Posterior cingulate gyrus (tissue), 11 donors: ENCODE measurements around the gene TAMM41.
"Not testable (repeated sequence)": the region's sequence is repeated elsewhere in the genome, so short reads cannot be mapped to it uniquely, and the experiment has no call there.

Experiments
- DNase-seq, 10 donors: peaks; one replicate each; pipeline versions ENCODE4 v3.0.0 to v3.0.0-alpha.2; 2020 to 2021; ENCODE audit warnings: mixed read lengths in 3 of 10
- intact Hi-C: fragments of 100-400 bp; cut with DNase I; formaldehyde crosslinking; loops from one replicate; pipeline ENCODE4 v1.15.1; 2023

TAMM41 gene, protein sequence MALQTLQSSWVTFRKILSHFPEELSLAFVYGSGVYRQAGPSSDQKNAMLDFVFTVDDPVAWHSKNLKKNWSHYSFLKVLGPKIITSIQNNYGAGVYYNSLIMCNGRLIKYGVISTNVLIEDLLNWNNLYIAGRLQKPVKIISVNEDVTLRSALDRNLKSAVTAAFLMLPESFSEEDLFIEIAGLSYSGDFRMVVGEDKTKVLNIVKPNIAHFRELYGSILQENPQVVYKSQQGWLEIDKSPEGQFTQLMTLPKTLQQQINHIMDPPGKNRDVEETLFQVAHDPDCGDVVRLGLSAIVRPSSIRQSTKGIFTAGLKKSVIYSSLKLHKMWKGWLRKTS

DNA sequence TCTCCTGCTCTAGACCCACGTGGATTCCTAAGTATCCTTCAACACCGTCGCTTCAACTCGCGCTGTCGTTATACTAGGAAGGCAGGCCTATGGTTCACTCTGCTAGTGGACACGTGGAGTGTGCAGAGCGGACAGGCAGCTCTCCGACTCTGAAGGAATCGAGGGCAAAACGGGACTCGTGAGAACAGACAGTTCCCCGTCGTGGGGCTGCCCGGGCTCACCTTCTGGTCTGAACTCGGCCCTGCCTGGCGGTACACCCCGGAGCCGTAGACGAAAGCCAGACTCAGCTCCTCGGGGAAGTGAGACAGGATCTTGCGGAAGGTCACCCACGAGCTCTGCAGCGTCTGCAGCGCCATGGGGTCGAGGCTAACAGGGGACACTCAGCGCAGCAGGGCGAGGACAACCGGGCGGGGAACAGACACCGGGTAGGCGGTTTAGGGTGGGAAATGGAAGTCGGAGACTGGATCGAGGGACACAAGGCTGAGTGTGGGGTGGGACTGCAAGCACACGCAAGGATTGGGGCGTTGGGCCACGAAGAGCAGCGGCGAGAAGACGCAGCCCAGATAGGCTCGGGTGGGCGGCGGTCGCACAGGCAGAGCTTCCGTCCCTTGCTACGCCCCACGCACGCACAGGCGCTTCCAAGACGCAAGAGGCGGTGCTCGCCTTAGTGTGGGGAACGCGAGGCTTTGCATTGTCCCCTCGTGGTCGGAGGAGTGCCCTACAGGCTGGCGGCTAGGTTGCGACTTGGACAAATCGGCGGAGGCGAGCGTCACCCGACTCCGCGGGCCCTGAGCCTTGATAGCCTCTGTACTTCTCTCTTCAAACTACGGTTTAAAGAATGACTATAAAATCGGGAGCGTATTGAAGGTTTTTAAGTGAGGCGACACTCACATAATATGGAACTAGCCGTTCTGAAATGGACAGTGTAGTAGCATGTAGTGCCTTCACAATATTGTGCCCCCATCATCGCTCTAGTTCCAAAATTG, at the start of gene TAMM41:
TSS of gene TAMM41 (minus strand) at position 605 of the 986 bp plus-strand sequence. CDS start at position 356, 249 bp downstream.
- DNase-seq, result peak; percentile 85 to 99 (median 94)
- intact Hi-C loops, result loop anchor here (5.0 to 10.0 kb wide), 3 partner anchors 129 to 638 kb away; partner anchors contain the start of gene TSEN2

DNA sequence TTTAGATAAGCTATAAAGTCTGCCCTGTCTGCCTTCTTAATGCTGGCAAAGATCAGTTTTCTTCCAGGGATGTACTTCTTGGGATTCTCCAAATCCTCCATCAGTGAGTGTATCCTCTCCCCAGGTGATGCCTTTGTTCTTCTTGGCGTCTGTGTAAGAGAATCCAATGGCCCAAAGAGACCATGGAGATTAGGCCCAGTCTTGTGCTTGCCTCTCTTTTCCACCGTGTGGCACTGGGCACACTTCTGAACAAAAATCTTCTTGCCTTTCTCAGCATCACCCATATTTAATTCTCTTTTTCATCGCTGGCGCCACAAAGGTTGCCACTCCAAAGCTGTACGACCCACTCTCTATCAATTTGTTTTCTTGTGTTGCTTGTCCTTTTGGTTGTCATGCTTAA, 32.2 kb upstream of the TAMM41 start:
- DNase-seq, result no peak
- intact Hi-C loops, result no loop called here

DNA sequence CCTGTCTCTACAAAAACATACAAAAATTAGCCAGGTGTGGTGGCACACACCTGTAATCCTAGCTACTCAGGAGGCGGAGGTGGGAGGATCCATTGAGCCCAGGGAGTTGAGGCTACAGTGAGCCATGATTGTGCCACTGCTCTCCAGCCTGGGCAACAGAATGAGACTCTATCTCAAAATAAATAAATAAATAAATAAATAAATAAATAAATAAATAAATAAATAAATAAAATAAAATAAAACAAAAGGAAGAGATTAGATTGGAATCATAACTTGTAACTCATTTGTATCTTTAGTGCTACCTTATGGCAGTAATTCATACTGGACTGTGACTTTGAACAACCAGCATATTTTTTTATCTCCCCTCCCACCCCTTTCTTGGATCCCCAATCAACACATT, 28.0 kb upstream of the TAMM41 start:
- intact Hi-C loops, DNase-seq: not testable (repeated sequence)

DNA sequence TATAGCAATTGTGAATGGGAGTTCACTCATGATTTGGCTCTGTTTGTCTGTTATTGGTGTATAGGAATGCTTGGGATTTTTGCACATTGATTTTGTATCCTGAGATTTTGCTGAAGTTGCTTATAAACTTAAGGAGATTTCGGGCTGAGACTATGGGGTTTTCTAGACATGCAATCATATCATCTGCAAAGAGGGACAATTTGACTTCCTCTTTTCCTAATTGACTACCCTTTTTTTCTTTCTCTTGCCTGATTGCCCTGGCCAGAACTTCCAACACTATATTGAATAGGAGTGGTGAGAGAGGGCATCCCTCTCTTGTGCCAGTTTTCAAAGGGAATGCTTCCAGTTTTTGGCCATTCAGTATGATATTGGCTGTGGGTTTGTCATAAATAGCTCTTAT, 17.1 kb upstream of the TAMM41 start:
- intact Hi-C loops, DNase-seq: not testable (repeated sequence)

DNA sequence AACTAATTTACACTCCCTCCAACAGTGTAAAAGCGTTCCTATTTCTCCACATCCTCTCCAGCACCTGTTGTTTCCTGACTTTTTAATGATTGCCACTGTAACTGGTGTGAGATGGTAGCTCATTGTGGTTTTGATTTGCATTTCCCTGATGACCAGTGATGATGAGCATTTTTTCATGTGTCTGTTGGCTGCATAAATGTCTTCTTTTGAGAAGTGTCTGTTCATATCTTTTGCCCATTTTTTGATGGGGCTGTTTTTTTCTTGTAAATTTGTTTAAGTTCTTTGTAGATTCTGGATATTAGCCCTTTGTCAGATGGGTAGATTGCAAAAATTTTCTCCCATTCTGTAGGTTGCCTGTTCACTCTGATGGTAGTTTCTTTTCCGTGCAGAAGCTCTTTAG, 15.9 kb upstream of the TAMM41 start:
- intact Hi-C loops, DNase-seq: not testable (repeated sequence)

DNA sequence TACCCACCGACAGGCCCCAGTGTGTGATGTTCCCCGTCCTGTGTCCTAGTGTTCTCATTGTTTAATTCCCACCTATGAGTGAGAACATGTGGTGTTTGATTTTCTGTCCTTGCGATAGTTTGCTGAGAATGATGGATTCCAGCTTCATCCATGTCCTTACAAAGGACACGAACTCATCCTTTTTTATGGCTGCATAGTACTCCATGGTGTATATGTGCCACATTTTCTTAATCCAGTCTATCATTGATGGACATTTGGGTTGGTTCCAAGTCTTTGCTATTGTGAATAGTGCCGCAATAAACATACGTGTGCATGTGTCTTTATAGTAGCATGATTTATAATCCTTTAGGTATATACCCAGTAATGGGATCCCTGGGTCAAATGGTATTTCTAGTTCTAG, 15.5 kb upstream of the TAMM41 start:
- DNase-seq, intact Hi-C loops: not testable (repeated sequence)

DNA sequence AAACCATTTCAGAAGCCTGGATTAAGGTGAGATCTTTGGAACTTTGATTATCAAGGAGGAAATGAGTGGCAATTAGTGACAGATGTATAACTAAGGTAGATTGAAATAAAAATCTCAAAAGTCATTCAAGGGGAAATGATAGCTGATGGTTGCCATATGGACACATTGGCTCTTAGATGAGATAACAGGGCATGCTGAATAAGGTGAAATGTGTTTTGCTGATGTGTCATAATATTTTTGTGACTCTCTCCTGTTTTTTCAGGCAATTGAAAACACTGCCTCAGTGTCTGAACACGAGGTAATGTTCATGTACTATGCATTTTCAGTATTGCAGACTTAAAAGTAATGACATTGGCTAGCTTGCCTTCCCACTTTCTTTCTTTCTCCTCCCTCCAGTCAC, 13.5 kb upstream of the TAMM41 start:
- DNase-seq, intact Hi-C loops: not testable (repeated sequence)

DNA sequence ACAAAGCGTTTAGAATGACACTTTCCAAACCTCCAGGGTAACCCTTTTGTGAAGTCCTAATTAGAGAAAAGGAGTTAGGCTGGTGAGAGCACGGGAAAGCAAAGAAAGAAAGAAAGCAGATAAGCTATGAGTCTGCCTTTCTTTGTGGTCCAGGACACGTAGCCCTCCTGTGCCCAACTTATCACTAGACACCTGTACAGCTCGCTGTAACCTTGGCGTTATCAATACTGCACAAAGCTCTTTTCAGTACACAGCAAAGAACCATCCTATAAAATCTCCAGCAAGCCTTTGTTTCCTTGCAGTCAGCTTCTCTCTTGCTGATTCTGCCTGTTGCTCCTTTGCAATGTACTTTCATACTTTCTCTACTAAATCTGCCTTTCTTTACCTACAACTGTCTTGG, 6.8 kb upstream of the TAMM41 start:
- intact Hi-C loops, result no loop called here
- DNase-seq, result no peak

DNA sequence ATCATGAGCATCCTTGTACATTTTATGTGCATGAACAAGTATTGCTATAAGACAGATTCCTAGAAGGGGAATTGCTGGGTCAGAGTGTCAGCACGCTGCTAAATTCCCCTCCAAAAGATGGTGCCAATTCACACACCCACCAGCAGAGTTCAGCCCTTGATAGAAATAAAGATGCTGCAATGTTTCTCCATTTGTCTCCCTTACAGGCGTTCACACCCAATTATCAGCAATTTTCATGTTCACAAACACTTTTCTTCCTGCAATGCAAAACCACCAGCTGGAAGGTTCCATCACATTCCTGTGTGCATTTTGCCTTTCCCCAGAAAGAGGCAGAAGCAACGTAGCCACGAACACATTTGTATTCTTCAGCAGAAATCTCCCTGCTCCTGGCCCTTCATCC, 3.3 kb upstream of the TAMM41 start:
- intact Hi-C loops, result no loop called here
- no peak for DNase-seq

DNA sequence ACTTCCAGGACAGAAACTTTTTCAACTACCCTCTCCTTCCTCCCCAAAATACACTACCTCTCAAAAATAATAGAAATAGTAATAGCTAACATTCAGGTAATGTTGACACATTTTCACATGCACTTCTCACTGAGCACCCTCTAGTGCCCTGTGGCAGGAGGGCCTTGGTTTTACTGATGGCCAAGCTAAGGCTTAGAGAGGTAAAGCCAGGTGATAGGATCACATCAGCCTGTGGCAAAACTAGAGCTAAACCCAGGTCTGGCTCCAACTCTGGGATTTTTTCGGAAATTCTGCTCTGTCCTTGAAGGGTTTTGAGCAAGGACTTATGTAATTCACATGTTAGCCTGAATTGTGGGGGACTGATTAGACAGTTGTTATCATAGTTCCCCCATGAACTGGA, 922 bp upstream of the TAMM41 start:
- intact Hi-C loops, result loop anchor here (5.0 to 10.0 kb wide), 3 partner anchors 130 to 637 kb away; partner anchors contain the start of gene TSEN2
- DNase-seq, result no peak

DNA sequence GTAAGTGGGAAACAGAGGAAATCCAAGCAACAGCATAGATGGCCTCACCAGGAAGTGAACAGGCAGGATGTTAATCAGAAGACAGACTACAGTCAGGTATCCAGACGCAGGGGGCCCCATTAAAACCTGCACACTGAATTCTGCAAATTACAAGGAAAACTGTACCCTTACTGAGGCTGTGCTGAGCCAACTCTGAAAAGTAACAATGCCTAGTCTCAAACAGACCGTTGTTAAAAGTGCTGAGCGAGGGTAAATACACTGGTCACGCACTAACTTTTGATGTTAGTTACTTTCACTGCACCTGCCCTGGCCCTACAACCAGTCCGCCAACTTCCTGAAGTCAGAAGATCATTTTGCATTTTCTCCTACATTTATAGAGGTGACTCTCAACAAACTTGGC, 1.0 kb downstream of the TAMM41 start:
- intact Hi-C loops, result loop anchor here (5.0 to 10.0 kb wide), 3 partner anchors 128 to 639 kb away; partner anchors contain the start of gene TSEN2
- DNase-seq, result no peak

DNA sequence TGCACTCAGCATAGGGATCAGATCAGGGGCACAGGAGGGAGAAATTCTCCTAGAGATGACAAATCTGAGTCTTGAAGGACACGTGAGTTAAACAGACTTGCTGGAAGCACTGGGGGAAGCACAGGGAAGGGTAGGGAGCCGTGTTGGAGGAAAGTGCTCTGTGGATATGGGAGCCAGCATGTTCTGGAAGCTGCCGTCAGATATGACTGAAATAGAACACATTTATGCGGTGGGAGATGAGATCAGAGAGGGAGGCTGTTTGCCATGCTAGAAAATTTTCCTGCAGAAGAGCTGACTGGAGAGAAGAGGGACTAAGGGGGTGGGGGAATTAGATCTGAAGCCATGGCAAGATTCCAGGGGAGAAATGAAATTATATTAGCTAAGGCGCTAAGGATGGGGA, 1.8 kb downstream of the TAMM41 start:
- DNase-seq, result peak in 1 of 10 donors; percentile 16
- intact Hi-C loops, result loop anchor here (5.0 to 10.0 kb wide), 3 partner anchors 128 to 640 kb away; partner anchors contain the start of gene TSEN2

DNA sequence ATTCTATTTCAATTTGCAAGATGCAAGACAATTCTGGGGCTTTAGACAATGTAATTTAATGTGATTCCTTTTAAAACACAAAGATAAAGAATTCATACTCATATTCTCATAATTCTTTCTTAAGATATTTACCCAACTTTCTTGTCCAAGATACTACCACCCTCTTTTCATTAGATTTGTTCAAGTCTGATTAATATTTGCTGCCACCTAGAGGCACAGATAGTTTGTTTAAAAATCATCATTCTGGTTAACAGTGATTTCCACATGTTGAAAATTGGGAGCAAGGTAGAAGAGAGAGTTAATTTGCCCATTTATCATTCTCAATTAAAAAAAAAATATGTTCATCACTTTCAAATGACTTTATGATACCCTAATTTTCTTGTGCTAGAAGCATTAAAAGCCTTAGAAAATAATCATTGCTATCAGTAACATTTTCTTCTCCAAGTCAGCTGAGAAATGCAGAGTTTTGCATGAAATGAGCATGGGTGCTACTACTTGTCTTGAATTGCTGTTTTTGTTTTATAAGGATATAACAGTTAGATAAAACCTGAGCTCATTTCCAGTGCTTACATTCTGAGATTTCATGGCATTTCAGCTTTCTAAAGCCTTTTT, 11.6 kb downstream of the TAMM41 start:
- DNase-seq, result no peak
- intact Hi-C loops, result loop anchor here (5.0 to 10.0 kb wide), 3 partner anchors 63 to 460 kb away; no protein-coding TSS in a partner anchor

DNA sequence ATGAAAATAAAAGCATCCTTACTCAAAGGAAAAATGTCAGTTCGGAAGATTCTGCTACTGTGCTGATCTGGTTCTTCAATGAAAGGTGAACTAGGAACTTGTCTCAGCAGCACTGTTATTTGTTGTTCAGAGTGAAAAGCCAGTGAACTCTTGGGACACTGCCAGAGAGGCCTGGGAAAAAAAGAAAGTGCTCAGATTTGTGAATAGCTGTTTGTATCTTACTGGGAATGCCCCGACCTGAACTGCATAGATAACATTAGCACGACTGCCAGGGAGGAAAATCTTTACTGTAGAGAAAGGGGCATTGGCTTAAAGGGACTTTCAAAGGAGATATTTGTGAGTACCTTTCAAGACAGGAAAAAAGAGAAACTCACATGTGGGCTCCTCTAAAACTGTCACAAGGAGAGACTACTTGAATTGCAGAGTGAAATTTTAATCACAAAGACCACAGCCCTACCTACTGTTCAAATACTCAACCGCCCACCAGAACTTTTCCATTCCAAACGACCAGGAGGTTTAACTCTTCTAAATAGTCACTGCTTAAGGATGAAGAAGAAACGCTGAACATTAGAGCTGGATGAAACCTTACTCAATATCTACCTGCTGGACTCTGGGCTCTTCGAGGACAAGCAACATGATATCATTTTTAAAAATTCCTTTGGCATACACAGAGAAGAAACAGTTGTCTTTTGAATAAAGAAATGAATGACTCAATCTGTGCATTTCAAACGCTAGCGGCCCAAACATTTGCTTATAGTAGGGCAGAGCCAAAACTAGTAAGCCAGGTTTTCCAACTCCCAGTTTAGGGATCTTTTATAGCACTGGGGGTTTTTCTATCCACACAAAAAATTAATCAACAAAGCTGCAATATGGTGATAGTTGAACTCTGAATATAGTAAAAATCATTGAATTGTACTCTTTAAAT, 13.4 kb downstream of the TAMM41 start:
- DNase-seq, result peak in 2 of 10 donors; percentile 43 to 63
- intact Hi-C loops, result loop anchor here (10.0 kb wide), 2 partner anchors 178 to 458 kb away; no protein-coding TSS in a partner anchor

DNA sequence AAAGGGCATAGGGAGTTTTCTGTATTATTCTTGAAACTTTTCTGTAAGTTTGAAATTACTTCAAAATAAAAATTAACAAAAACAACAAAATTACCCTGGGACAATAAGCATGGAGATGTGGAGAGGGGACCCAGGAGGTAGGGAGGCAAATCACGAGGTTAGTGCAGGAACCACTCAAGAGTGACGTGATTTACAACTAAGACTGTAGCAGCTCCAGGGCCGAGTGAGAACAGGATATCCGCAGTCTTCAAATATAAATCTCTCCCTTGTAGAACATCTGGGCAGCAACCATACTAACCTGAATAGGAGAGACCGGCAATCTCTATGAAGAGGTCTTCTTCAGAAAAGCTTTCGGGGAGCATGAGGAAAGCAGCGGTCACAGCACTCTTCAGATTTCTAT, 17.3 kb downstream of the TAMM41 start:
- intact Hi-C loops, result no loop called here
- no peak for DNase-seq

DNA sequence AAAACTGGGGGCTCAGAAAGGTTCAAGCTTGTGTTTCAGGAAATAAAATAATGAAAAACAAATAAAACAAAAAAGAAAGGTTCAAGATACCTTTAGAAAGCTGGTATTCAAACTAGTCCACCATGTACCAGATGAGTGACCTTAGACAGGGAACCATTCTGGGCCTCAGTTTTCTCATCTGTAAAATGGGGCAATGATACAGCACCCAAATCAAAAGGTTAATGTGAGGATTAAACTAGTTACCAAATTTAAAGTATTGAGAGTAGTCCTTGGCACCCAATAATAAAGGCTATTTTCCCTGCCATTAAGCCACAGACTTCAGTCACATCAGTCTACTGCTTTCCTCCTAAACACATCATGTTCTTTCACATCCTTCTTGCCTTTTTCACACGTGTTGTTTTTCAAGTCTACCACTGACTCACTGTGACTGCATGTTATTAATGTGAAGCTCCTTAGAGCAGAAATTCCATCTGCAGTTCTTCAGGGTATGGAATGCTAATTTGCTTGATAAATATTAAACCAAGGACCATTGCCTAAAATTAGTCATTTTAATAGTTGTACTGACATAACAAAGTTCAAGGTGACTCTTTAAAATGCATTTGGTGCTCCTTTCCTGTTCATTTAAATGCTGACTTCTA, 19.9 kb downstream of the TAMM41 start:
- intact Hi-C loops, result no loop called here
- no peak for DNase-seq

DNA sequence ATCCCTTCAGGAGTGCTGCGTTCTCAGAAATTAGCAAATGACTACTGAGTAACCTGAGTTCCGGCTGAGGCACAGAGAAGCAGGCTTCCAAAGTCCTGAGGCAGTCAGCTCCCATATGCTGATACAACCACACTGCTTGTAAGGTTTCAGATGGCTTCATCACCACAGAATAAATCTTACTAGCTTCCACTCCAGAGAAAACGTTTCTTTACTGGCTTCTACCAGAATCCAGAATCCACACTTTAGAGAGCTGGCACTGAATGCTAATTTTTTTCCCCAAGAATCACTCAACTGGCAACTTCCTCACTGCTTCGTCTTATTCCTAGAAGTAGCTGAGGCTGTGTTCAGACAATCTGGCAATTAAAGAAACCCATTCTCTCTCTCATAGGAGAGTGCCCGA, 21.4 kb downstream of the TAMM41 start:
- DNase-seq, result no peak
- intact Hi-C loops, result no loop called here

DNA sequence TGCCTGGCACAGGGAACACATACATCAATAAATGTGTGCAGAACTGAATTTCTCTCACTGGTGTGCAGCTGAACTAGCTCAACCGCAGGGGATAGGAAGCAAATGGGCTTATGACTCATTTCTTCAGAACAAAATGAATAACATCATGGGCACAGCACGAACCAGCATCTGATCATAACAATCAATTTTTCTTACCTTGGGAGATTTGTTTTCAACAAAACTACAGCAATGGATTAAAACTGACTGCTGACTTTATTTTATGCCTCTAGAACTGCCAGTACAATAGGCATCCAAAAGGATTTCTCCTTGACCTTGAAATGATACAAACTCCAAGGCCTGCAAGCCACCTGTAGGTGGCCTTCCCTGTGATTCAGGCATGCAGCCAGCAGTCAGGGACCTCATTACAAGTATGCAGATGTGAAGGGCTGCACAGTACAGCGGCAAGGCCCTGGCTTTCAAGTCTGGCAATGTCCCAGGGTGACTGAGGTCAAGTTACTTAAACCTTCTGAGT, 26.1 kb downstream of the TAMM41 start:
- intact Hi-C loops, result no loop called here
- no peak for DNase-seq
